ENCODE data around the gene C11orf24. TPM values are rescaled to one million over a fixed set of nuclear protein-coding genes. Genes with fewer than 3 reads are reported as not detected.

Gene C11orf24
- total and polyA plus RNA-seq, 2 of the 8 experiments (the other 6 are each of a cell fraction or from before 2014, with no cell fraction given), result 45.4 to 51.7 TPM

- Histone ChIP-seq H3K18ac (ENCODE audit: extremely low read depth, low read length) (peak overlapping the region; percentile 83), H3K56ac (replicated peaks; ENCODE audit: insufficient read length, low read depth, low read length) (no peak overlapping the region), H3K23me2 (ENCODE audit: low read depth, low read length) (peaks cover 7% of the 10 kb centered on the region; the same call in 1 of the 2 replicates), H4K5ac (ENCODE audit: insufficient read length, low read depth, low read length) (no peak overlapping the region), H4K20me1 (replicated peaks in 1 of 2; ENCODE audit: control insufficient read depth in 1 of 2, insufficient read depth in 2 of 2, low read length in 2 of 2) (peaks cover 0 to 2% of the 10 kb centered on the region in 2 experiments), H3K79me2 (ENCODE audit: control insufficient read depth in 1 of 2, insufficient read depth in 2 of 2, low read length in 2 of 2) (peaks cover 0 to 50% of the 10 kb centered on the region in 2 experiments; a peak in 3 of 4 replicates), H4K8ac (ENCODE audit: extremely low read depth, insufficient read depth, low read length) (peak overlapping the region; percentile 47; the same call in 1 of the 2 replicates), H2BK12ac (ENCODE audit: low read depth, low read length) (peak overlapping the region; percentile 27; the same call in 1 of the 2 replicates), H3K27ac (ENCODE audit: low read depth, low read length) (no peak overlapping the region), H3K14ac (ENCODE audit: insufficient read length) (no peak overlapping the region), H3K27me3 (replicated peaks in 1 of 4; ENCODE audit: control insufficient read depth in 3 of 4, extremely low read depth in 1 of 4, insufficient read depth in 3 of 4, low read length in 3 of 4) (peaks cover 0 to 8% (median 3%) of the 10 kb centered on the region in 4 experiments; a peak in 3 of 7 replicates), H3K4ac (replicated peaks; ENCODE audit: insufficient read length, low read depth, low read length) (no peak overlapping the region), H3K4me2 (ENCODE audit: insufficient read depth in 1 of 2, low read depth in 2 of 2, low read length in 2 of 2) (peak overlapping the region; percentile 78 to 90), H3K4me1 (replicated peaks in 1 of 4; ENCODE audit: control insufficient read depth in 3 of 4, insufficient read depth in 4 of 4, low read length in 3 of 4) (peaks cover 8 to 41% (median 29%) of the 10 kb centered on the region in 4 experiments), H4K91ac (replicated peaks; ENCODE audit: insufficient read length, low read length) (peak overlapping the region; percentile 20), H2BK20ac (ENCODE audit: low read length) (no peak overlapping the region), H3K9me3 (ENCODE audit: insufficient read depth in 2 of 2, low read depth in 1 of 2, low read length in 1 of 2) (no peaks in the 10 kb centered on the region), H2AK5ac (ENCODE audit: low read depth, low read length) (no peak overlapping the region; the same call in 1 of the 2 replicates), H3K23ac (ENCODE audit: insufficient read length) (no peak overlapping the region), H3K4me3 (ENCODE audit: extremely low read depth in 1 of 4, insufficient read depth in 2 of 4, low read depth in 3 of 4, low read length in 4 of 4) (peak overlapping the region; percentile 58 to 84 (median 70)), H2AFZ (ENCODE audit: low read length) (no peak overlapping the region), H3K79me1 (ENCODE audit: low read depth, low read length) (peaks cover 6% of the 10 kb centered on the region), H3K9ac (replicated peaks in 1 of 4; ENCODE audit: extremely low read depth in 1 of 4, low read depth in 3 of 4, low read length in 3 of 4) (peak overlapping the region; percentile 8 to 72 (median 52); a peak in 6 of 7 replicates), H2BK5ac (ENCODE audit: low read depth, low read length) (no peak overlapping the region; the same call in 1 of the 2 replicates), H2BK120ac (replicated peaks; ENCODE audit: low read depth, low read length) (no peak overlapping the region), H3K36me3 (ENCODE audit: control insufficient read depth in 2 of 4, insufficient read depth in 4 of 4, low read length in 3 of 4) (no peaks in the 10 kb centered on the region), H2BK15ac (ENCODE audit: low read length) (no peak overlapping the region)
- TF ChIP-seq TAF1 (IDR thresholded peaks at IDR 0.05; ENCODE audit: low read depth, low read length) (peak; percentile 32; the same call in 1 of the 2 replicates), POLR2AphosphoS5 (IDR thresholded peaks at IDR 0.05; ENCODE audit: low read depth, low read length) (no peak), TBP (IDR thresholded peaks at IDR 0.05; ENCODE audit: low read depth, low read length) (peak; percentile 18; the same call in 1 of the 2 replicates)
- no peak for FAIRE-seq
- ChIA-PET CTCF (ENCODE audit: partially characterized antibody) (interaction anchor here (0.7 to 2.5 kb wide), 9 partner anchors 11 to 106 kb away, joined by 3 to 13 read pairs (median 4); no protein-coding TSS in a partner anchor), POLR2A (ENCODE audit: partially characterized antibody) (interaction anchor here (0.8 to 3.6 kb wide), 11 partner anchors 9 to 99 kb away, joined by 3 to 19 read pairs (median 5); partner anchors contain the start of gene C11orf24)
- 9% methylated on average over 19 of the region's 19 CpGs; no CpG with 5 or more reads in 1 of the 2 experiments for WGBS, 2 experiments (ENCODE audit: extremely low coverage in 1 of 2, insufficient coverage in 1 of 2, insufficient read length in 1 of 2, insufficient replicate concordance in 2 of 2, low coverage in 1 of 2, low lambda C conversion rate in 2 of 2, missing lambda C conversion rate in 1 of 2)
- DNase-seq (ENCODE audit: low read depth in 1 of 2, low spot score in 2 of 2), result no peak
Observed at GRCh38 chr11:68313574-68314202, 41.9 kb upstream of the C11orf24 start.
